ENCODE data around the gene KLF12.

- TF ChIP-seq EZH2 (IDR thresholded peaks at IDR 0.05; ENCODE audit: low read length, missing control alignments) = no peak
- TF ChIP-seq, protein P1, sequence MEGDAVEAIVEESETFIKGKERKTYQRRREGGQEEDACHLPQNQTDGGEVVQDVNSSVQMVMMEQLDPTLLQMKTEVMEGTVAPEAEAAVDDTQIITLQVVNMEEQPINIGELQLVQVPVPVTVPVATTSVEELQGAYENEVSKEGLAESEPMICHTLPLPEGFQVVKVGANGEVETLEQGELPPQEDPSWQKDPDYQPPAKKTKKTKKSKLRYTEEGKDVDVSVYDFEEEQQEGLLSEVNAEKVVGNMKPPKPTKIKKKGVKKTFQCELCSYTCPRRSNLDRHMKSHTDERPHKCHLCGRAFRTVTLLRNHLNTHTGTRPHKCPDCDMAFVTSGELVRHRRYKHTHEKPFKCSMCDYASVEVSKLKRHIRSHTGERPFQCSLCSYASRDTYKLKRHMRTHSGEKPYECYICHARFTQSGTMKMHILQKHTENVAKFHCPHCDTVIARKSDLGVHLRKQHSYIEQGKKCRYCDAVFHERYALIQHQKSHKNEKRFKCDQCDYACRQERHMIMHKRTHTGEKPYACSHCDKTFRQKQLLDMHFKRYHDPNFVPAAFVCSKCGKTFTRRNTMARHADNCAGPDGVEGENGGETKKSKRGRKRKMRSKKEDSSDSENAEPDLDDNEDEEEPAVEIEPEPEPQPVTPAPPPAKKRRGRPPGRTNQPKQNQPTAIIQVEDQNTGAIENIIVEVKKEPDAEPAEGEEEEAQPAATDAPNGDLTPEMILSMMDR (conservative IDR thresholded peaks at IDR 0.05 in 1 of 2, IDR thresholded peaks at IDR 0.05 in 1 of 2; ENCODE audit: low read depth in 1 of 2, low read length in 2 of 2) = no peak
Observed at GRCh38 chr13:74151859-74152258, 17.7 kb upstream of the KLF12 start.
